Adrenal gland (tissue), 12 donors: Measurements from ENCODE around the gene CHMP2A. TPM values are rescaled to one million over a fixed set of nuclear protein-coding genes. Genes with fewer than 3 reads are reported as not detected.
A peak's percentile ranks its signal among the peaks of the same experiment; 100 is the strongest.
"Not testable (repeated sequence)": the region's sequence is repeated elsewhere in the genome, so short reads cannot be mapped to it uniquely, and the experiment has no call there.

Source experiments
- DNase-seq, 7 donors: peaks; one replicate each; pipeline ENCODE4 v3.0.0-alpha.2; 2019 to 2020
- H3K27ac ChIP-seq, 5 donors: fragments of 200-600 bp; sonication (generic) in 4 of 5; 1 replicate in 3 of 5; 2 replicates in 2 of 5; pipeline versions ENCODE4 v1.5.1 to v1.8.0; 2016 to 2020; ENCODE audit warnings: mild to moderate bottlenecking in 1 of 5
- H3K27me3 ChIP-seq: fragments of 200-600 bp; 2 replicates; pipeline ENCODE4 v1.8.0; 2021
- H3K36me3 ChIP-seq, 2 donors: fragments of 200-600 bp; replicated peaks in 1 of 2; 1 replicate in 1 of 2; 2 replicates in 1 of 2; pipeline versions ENCODE4 v1.5.1 to v1.8.0; 2018 to 2022
- H3K4me1 ChIP-seq, 2 donors: fragments of 200-600 bp; replicated peaks in 1 of 2; 1 replicate in 1 of 2; 2 replicates in 1 of 2; pipeline versions ENCODE4 v1.5.1 to v1.8.0; 2018 to 2021
- H3K4me3 ChIP-seq, 4 donors: fragments of 200-600 bp; sonication (generic) in 3 of 4; one replicate each; pipeline ENCODE4 v1.5.1; 2016 to 2018
- H3K9me3 ChIP-seq, 3 donors: fragments of 200-600 bp; sonication (generic) in 1 of 3; replicated peaks in 1 of 3; 1 replicate in 2 of 3; 2 replicates in 1 of 3; pipeline versions ENCODE4 v1.5.1 to v1.8.0; 2016 to 2021
- CTCF ChIP-seq, 6 experiments: fragments of 450-650 bp in 4 of 6; fragments of 200-600 bp in 2 of 6; sonication (generic) in 1 of 6; IDR thresholded peaks; 1 replicate in 5 of 6; 2 replicates in 1 of 6; pipeline versions ENCODE4 v1.5.1 to v1.8.0; 2016 to 2021; ENCODE audit warnings: antibody characterized with exemption in 6 of 6, mild to moderate bottlenecking in 2 of 6, moderate library complexity in 1 of 6
- POLR2A ChIP-seq, 2 donors: fragments of 450-650 bp; IDR thresholded peaks; one replicate each; pipeline ENCODE4 v1.6.1; 2017; ENCODE audit warnings: antibody characterized with exemption in 2 of 2, mild to moderate bottlenecking in 2 of 2, moderate library complexity in 1 of 2
- WGBS, 4 donors: extraction: QIAGEN DNeasy Blood & Tissue Kit in 2 of 4; methylation state at CpG; one replicate each; pipeline versions ENCODE4 v1.1.5 to v1.1.7; 2013 to 2017; 5-methylcytosine and 5-hydroxymethylcytosine counted together
- intact Hi-C, 2 donors: fragments of 100-400 bp; cut with DNase I; formaldehyde crosslinking; loops; one replicate each; pipeline versions ENCODE4 v1.14.1 to v1.15.0; 2022 to 2023
- microRNA-seq, 3 donors: library from miRNA; unstranded; fragments of <30 nt; microRNA quantifications; one replicate each; pipeline ENCODE4, GENCODE V29; 2017 to 2020
- polyA plus RNA-seq, 3 donors: library from polyadenylated mRNA; stranded (reverse); fragments of 200-250 nt in 2 of 3; fragments of 350-450 nt in 1 of 3; fragmentation: Illumina TruSeq in 1 of 3; extraction: RNeasy Lipid Tissue Mini Kit (QIAGEN cat#74804) in 1 of 3; gene quantifications; one replicate each; pipeline ENCODE4 v1.2.3, GENCODE V29; 2013 to 2014
- small RNA-seq, 2 donors: library from RNA; depleted of rRNA; stranded (forward); fragments of <200 nt; gene quantifications; one replicate each; pipeline ENCODE3, GENCODE V24; 2016
- total RNA-seq, 9 donors: library from RNA; depleted of rRNA in 4 of 9; stranded (reverse); fragments of >200 nt in 4 of 9; fragments of 120-200 nt in 1 of 9; fragmentation: NEBNext Ultra II Directional in 1 of 9; extraction: Animal tissue kit (Norgen Biotek cat#: 25700) in 1 of 9; gene quantifications; one replicate each; pipeline versions ENCODE4 v1.1.0 to v1.2.4, GENCODE V29; 2013 to 2023
- donor health status: healthy with polysubstance abuse.
- donor health status: Bipolar disorder and iron deficiency.
- donor health status: DM: yes; HTN: yes; CAD: no.
- donor health status: DM: no; HTN: no; CAD: no.
- donor health status: DM: no; HTN: no; CAD: no.
- donor health status: DM: yes; HTN: yes; CAD: no.

CHMP2A gene
- total and polyA plus RNA-seq, 12 donors: 146 to 560 (median 210) TPM

- intact Hi-C loops: no loop called here
- H3K4me1 ChIP-seq: peaks cover 9 to 13% of the 10 kb centered on the region in 2 donors
- TF ChIP-seq POLR2A (IDR thresholded peaks at IDR 0.05): no peak
- TF ChIP-seq CTCF (IDR thresholded peaks at IDR 0.05): no peak
- DNase-seq: peak in 2 of 7 donors; percentile 23 to 24
- H3K27me3 ChIP-seq: no peaks in the 10 kb centered on the region
- no peak within 1 kb of the TSS for H3K27ac ChIP-seq
- no peaks in the 10 kb centered on the region for H3K9me3 ChIP-seq
- 75 to 82% (median 80%) methylated on average over 8 to 25 of the region's 25 CpGs for WGBS, 4 donors
- H3K36me3 ChIP-seq: peaks cover 0 to 9% of the 10 kb centered on the region in 2 donors
- no peak within 1 kb of the TSS for H3K4me3 ChIP-seq
Measured at GRCh38 chr19:58511353-58512208, 43.3 kb downstream of the CHMP2A start, which contains the start of gene SLC27A5. Gene SLC27A5 (minus strand): TSS chr19:58511992. CDS start chr19:58511955, 37 bp downstream.

GRCh38 chr19:58510084-58510862 is 44.6 kb downstream of the CHMP2A start:
- intact Hi-C loops: no loop called here
- Histone ChIP-seq H3K4me1 (peaks cover 9 to 13% of the 10 kb centered on the region in 2 donors), H3K36me3 (no peaks in the 10 kb centered on the region), H3K27me3 (no peaks in the 10 kb centered on the region), H3K9me3 (no peaks in the 10 kb centered on the region), H3K27ac (no peak overlapping the region), H3K4me3 (no peak overlapping the region)
- TF ChIP-seq CTCF (IDR thresholded peaks at IDR 0.05): no peak
- DNase-seq: no peak
- 78 to 90% (median 88%) methylated on average over 7 to 8 of the region's 8 CpGs for WGBS, 4 donors

- WGBS, 4 donors: 71 to 90% (median 87%) methylated on average over 8 to 11 of the region's 11 CpGs
- no peaks in the 10 kb centered on the region for H3K9me3 ChIP-seq
- no peak overlapping the region for H3K4me3 ChIP-seq
- no peak overlapping the region for H3K27ac ChIP-seq
- TF ChIP-seq CTCF (IDR thresholded peaks at IDR 0.05) (no peak), POLR2A (IDR thresholded peaks at IDR 0.05) (no peak)
- no peak for DNase-seq
- intact Hi-C loops: no loop called here
- no peaks in the 10 kb centered on the region for H3K27me3 ChIP-seq
- peaks cover 9 to 12% of the 10 kb centered on the region in 2 donors for H3K4me1 ChIP-seq
- H3K36me3 ChIP-seq: no peaks in the 10 kb centered on the region
Measured at GRCh38 chr19:58509731-58510083, 45.2 kb downstream of the CHMP2A start.

- H3K27ac ChIP-seq, H3K4me3 ChIP-seq, H3K9me3 ChIP-seq, H3K36me3 ChIP-seq, intact Hi-C loops, H3K27me3 ChIP-seq, DNase-seq, H3K4me1 ChIP-seq: not testable (repeated sequence)
- 65 to 78% (median 73%) methylated on average over 7 to 8 of the region's 8 CpGs for WGBS, 4 donors
Measured at GRCh38 chr19:58507602-58508223, 47.2 kb downstream of the CHMP2A start.

Small RNAs within 50 kb of the gene (microRNA-seq; reads per million reads assigned to microRNA genes)
- 0 to 0.57 (median 0) reads per million in 3 donors for gene MIR6807

Small RNAs within 50 kb of the gene (small RNA-seq; reads per million reads assigned to genes)
- gene MIR6807 (0 to 0.08 reads per million in 2 donors), gene RN7SL525P (0 reads per million in 2 donors)

Other genes with a start within 250 kb of the CHMP2A start
- 10 to 100 TPM; 18.4 to 56.8 (median 31.4) TPM for gene ERVK3-1, start 249.7 kb downstream of the CHMP2A start, total RNA-seq
- 10 to 100 TPM; 36.3 to 70.5 (median 48.4) TPM for gene ERVK3-1, start 249.7 kb downstream of the CHMP2A start, polyA plus RNA-seq
- 1 to 10 TPM; 1.8 to 4.8 (median 3.3) TPM for gene ZSCAN22, start 228.1 kb downstream of the CHMP2A start, total RNA-seq
- 1 to 10 TPM in 2 of 3 donors, under 1 TPM in 1; 0.98 to 3.1 (median 1.2) TPM for gene ZSCAN22, start 228.1 kb downstream of the CHMP2A start, polyA plus RNA-seq
- gene A1BG, start 201.6 kb downstream of the CHMP2A start, total RNA-seq: 10 to 100 TPM in 3 of 9 donors, 1 to 10 TPM in 5, under 1 TPM in 1; 0.39 to 20.9 (median 6.5) TPM
- 10 to 100 TPM in 2 of 3 donors, not detected in 1; 31.3 to 41.3 TPM for gene A1BG, start 201.6 kb downstream of the CHMP2A start, polyA plus RNA-seq
- gene ZNF497, start 192.4 kb downstream of the CHMP2A start, total RNA-seq: 1 to 10 TPM in 8 of 9 donors, under 1 TPM in 1; 0.35 to 8.1 (median 1.5) TPM
- gene ZNF497, start 192.4 kb downstream of the CHMP2A start, polyA plus RNA-seq: 1 to 10 TPM in 2 of 3 donors, under 1 TPM in 1; 0.20 to 2.2 (median 2.0) TPM
- 10 to 100 TPM in 1 of 9 donors, 1 to 10 TPM in 8; 2.4 to 10.5 (median 4.3) TPM for gene ZNF837, start 174.1 kb downstream of the CHMP2A start, total RNA-seq
- gene ZNF837, start 174.1 kb downstream of the CHMP2A start, polyA plus RNA-seq: 1 to 10 TPM in 2 of 3 donors, under 1 TPM in 1; 0.09 to 8.1 (median 6.1) TPM
- 1,000 to 10,000 TPM in 7 of 9 donors, 100 to 1,000 TPM in 2; 839 to 1,999 (median 1,219) TPM for gene RPS5, start 167.8 kb downstream of the CHMP2A start, total RNA-seq
- 1,000 to 10,000 TPM in 1 of 3 donors, 100 to 1,000 TPM in 2; 555 to 1,093 (median 722) TPM for gene RPS5, start 167.8 kb downstream of the CHMP2A start, polyA plus RNA-seq
- not detected for gene RNF225, start 159.4 kb downstream of the CHMP2A start, total RNA-seq
- not detected for gene RNF225, start 159.4 kb downstream of the CHMP2A start, polyA plus RNA-seq
- gene ZNF584, start 146.5 kb downstream of the CHMP2A start, total RNA-seq: 10 to 100 TPM; 11.7 to 37.5 (median 15.9) TPM
- gene ZNF584, start 146.5 kb downstream of the CHMP2A start, polyA plus RNA-seq: 10 to 100 TPM in 1 of 3 donors, 1 to 10 TPM in 2; 7.1 to 12.3 (median 9.7) TPM
- 10 to 100 TPM in 1 of 9 donors, 1 to 10 TPM in 8; 2.4 to 12.0 (median 4.9) TPM for gene ZNF132, start 115.0 kb downstream of the CHMP2A start, total RNA-seq
- gene ZNF132, start 115.0 kb downstream of the CHMP2A start, polyA plus RNA-seq: 1 to 10 TPM; 1.3 to 3.2 (median 1.4) TPM
- gene ZNF324B, start 103.5 kb downstream of the CHMP2A start, total RNA-seq: 1 to 10 TPM; 3.1 to 8.7 (median 6.7) TPM
- 1 to 10 TPM; 1.4 to 3.6 (median 1.5) TPM for gene ZNF324B, start 103.5 kb downstream of the CHMP2A start, polyA plus RNA-seq
- gene ZNF324, start 88.0 kb downstream of the CHMP2A start, total RNA-seq: 10 to 100 TPM in 6 of 9 donors, 1 to 10 TPM in 3; 7.5 to 58.3 (median 15.4) TPM
- gene ZNF324, start 88.0 kb downstream of the CHMP2A start, polyA plus RNA-seq: 1 to 10 TPM; 2.1 to 7.2 (median 3.5) TPM
- gene ZNF446, start 78.8 kb downstream of the CHMP2A start, total RNA-seq: 10 to 100 TPM in 8 of 9 donors, 1 to 10 TPM in 1; 8.4 to 21.6 (median 14.5) TPM
- 10 to 100 TPM in 2 of 3 donors, 1 to 10 TPM in 1; 2.7 to 30.8 (median 25.6) TPM for gene ZNF446, start 78.8 kb downstream of the CHMP2A start, polyA plus RNA-seq
- gene SLC27A5, start 43.1 kb downstream of the CHMP2A start, total RNA-seq: 10 to 100 TPM in 3 of 9 donors, 1 to 10 TPM in 6; 3.8 to 17.1 (median 9.1) TPM
- 10 to 100 TPM in 2 of 3 donors, 1 to 10 TPM in 1; 5.9 to 18.3 (median 17.5) TPM for gene SLC27A5, start 43.1 kb downstream of the CHMP2A start, polyA plus RNA-seq
- gene ZBTB45, start 35.3 kb downstream of the CHMP2A start, total RNA-seq: 10 to 100 TPM in 8 of 9 donors, 1 to 10 TPM in 1; 2.6 to 20.4 (median 14.7) TPM
- 10 to 100 TPM in 1 of 3 donors, 1 to 10 TPM in 2; 1.7 to 12.6 (median 7.9) TPM for gene ZBTB45, start 35.3 kb downstream of the CHMP2A start, polyA plus RNA-seq
- gene TRIM28, start 11.0 kb downstream of the CHMP2A start, total RNA-seq: 100 to 1,000 TPM; 161 to 279 (median 220) TPM
- 100 to 1,000 TPM; 245 to 302 (median 254) TPM for gene TRIM28, start 11.0 kb downstream of the CHMP2A start, polyA plus RNA-seq
- 100 to 1,000 TPM in 1 of 9 donors, 10 to 100 TPM in 8; 19.9 to 164 (median 77.2) TPM for gene UBE2M, start 3.5 kb upstream of the CHMP2A start, total RNA-seq
- gene UBE2M, start 3.5 kb upstream of the CHMP2A start, polyA plus RNA-seq: 100 to 1,000 TPM in 1 of 3 donors, 10 to 100 TPM in 2; 51.1 to 193 (median 55.6) TPM
- 10 to 100 TPM; 13.8 to 77.0 (median 33.2) TPM for gene MZF1, start 18.2 kb upstream of the CHMP2A start, total RNA-seq
- gene MZF1, start 18.2 kb upstream of the CHMP2A start, polyA plus RNA-seq: 100 to 1,000 TPM in 2 of 3 donors, 1 to 10 TPM in 1; 8.7 to 152 (median 130) TPM